HG02678 (cell line): ENCODE data around the gene LMBRD1.

Experiments
- ATAC-seq: cut with Tn5 transposase; IDR thresholded peaks from one replicate; pipeline ENCODE4 v1.9.1; 2021; ENCODE audit warnings: mild to moderate bottlenecking, moderate library complexity; ENCODE audit not compliant: unreplicated experiment

Gene LMBRD1

GRCh38 chr6:69647726-69648125 lies 149.1 kb downstream of the LMBRD1 start:
- no peak for ATAC-seq

DNA sequence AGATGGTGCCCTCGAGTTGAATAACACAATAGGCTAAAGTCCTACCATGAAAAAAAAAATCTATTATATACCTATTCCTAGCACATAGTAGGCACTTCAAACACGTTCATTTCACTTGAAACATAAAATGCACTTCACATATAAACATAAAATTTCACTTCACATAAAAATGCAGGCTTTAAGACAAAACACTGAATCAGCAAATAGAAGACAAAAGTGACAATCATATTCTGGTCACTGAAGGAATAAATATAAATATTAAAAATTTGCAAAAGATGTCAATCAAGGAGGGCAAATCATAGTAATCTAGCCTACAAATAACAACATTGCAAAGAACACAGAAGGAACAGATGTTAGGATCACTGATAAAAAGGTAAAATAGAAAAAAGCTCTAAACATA lies 153.1 kb downstream of the LMBRD1 start:
- ATAC-seq, result no peak

DNA sequence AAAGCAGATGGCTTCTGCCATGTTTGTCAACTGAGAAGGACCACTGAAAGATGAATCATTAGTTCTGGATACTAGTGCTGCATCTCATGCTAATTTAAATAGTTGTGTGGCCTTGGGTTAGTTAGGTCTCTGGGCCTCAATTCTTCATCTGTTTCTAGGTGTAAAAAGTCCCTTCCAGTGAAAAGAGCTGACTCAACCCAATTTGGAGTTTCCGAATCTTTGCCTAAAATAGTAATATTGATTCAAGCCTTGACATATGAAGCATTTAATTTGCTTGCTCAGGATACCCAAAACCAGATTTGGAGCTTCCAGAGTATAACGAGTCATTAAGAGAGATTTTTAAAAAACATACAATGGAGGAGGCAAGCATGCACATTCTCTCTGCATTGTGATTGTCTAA lies 163.9 kb downstream of the LMBRD1 start:
- ATAC-seq, result no peak

GRCh38 chr6:69631552-69632346 lies 165.1 kb downstream of the LMBRD1 start:
- no peak for ATAC-seq

DNA sequence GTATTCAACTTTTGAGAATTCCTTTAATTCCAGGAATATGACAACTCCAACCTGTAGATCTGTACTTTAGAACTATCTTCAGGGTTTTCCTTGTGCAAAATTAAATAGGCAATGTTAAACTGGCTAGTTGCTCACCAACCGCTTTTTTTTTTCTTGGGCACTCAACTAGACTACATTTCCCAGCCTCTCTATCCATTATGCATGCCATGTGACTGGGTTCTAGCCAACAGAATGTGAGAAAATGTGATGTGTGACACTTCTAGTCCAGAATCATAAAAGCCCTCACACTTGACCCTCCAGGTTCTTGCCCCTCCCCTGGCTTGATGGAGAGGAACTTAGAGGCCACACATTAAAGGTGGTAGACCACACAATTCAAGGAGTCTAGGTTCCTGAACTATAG lies 166.0 kb downstream of the LMBRD1 start:
- ATAC-seq, result no peak

GRCh38 chr6:69627625-69628024 lies 169.2 kb downstream of the LMBRD1 start:
- no peak for ATAC-seq

DNA sequence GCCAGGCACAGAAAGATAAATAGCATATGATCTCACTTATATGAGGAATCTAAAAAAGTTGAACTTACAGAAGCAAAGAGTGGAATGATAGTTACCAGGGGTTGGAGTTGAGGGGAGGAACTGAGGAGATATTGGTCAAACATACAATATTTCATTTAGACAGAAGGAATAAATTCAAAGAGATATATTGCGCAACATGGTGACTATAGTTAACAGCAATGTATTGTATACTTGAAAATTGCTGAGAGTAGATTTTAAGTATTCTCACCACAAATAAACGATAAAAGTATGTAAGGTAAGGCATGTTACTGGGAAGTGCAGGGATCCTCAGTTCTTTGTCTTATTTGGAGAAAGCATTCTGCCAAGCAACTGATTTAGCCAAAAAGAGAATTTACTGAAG lies 171.9 kb downstream of the LMBRD1 start:
- no peak for ATAC-seq
